ENCODE measurements around the gene KRTAP5-10.
"Not testable (repeated sequence)": the region's sequence is repeated elsewhere in the genome, so short reads cannot be mapped to it uniquely, and the experiment has no call there.

KRTAP5-10 gene

GRCh38 chr11:71542879-71543777 lies 22.2 kb upstream of the KRTAP5-10 start:
- no peak for DNase-seq

DNA sequence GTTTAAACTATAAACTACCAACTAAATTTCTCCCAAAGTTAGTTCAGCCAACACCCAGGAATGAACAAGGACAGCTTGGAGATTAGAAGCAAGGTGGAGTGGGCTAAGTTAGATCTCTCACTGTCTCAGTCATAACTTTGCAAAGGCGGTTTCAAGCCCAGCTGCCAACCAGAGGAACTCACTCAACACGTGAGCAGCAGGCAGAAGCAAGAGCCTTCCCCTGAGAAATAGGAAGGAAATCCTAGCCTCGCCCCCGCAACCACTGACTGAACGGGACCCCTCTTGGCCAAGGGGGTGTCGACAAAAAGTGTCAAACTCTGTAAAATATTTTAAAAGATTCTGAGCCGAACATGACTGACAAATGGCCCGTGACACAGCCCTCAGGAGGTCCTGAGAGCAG lies 21.5 kb upstream of the KRTAP5-10 start:
- no peak for DNase-seq

- no peak for DNase-seq
Measured at GRCh38 chr11:71544525-71545214, 20.7 kb upstream of the KRTAP5-10 start.

DNA sequence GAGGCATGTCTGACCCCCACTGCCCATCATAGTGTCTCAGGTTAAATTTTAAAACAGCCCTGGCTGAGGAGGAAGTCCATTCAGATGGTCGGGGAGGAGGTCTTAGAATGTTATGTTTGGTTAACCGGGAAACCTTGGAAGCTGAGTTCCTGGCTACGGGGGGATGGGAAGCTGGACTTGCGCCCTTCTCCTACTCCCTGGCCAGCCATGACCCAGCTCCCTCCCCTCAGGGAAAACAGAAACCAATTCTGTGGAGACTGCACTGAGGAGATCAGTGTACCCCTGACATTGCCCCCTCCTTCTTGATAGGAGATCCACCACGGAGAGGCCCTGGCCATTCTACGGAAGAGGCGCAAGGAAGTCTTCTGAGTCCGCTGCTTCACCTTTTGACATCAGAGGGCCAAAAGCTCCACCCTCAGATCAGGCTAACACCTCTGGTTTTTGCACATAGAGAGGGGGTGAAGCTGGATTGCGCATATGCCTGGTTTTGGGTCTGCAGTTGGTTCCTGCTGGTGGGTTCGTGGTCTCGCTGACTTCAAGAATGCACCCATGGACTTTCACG lies 19.9 kb upstream of the KRTAP5-10 start:
- no peak for DNase-seq

- no peak for DNase-seq
Measured at GRCh38 chr11:71548120-71548519, 17.2 kb upstream of the KRTAP5-10 start, which contains the start of gene KRTAP5-9. Gene KRTAP5-9, plus strand, starts transcription at chr11:71548420. Its CDS starts 238 bp downstream, at chr11:71548658.

DNA sequence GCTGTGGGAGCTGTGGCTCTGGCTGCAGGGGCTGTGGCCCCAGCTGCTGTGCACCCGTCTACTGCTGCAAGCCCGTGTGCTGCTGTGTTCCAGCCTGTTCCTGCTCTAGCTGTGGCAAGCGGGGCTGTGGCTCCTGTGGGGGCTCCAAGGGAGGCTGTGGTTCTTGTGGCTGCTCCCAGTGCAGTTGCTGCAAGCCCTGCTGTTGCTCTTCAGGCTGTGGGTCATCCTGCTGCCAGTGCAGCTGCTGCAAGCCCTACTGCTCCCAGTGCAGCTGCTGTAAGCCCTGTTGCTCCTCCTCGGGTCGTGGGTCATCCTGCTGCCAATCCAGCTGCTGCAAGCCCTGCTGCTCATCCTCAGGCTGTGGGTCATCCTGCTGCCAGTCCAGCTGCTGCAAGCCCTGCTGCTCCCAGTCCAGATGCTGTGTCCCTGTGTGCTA lies 16.6 kb upstream of the KRTAP5-10 start:
- no peak for DNase-seq

DNA sequence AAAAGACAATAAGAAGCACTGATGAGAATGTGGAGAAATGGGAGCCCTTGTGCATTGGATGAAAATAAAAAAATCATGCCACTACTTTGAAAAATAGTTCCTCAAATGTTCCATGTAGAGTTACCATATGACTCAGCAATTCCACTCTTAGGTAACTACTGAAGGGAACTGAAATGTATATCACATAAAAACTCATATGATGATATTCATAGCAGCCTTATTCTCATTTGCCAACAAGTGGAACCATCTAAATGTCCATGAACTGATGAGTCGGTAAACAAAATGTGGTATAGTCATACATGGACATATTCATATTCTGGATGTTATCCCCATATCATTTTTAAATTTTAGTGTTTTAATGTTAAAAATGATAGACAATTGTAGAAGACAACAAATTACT lies 13.7 kb upstream of the KRTAP5-10 start:
- DNase-seq, result no peak

GRCh38 chr11:71554996-71555395 lies 10.4 kb upstream of the KRTAP5-10 start:
- DNase-seq, result no peak

DNA sequence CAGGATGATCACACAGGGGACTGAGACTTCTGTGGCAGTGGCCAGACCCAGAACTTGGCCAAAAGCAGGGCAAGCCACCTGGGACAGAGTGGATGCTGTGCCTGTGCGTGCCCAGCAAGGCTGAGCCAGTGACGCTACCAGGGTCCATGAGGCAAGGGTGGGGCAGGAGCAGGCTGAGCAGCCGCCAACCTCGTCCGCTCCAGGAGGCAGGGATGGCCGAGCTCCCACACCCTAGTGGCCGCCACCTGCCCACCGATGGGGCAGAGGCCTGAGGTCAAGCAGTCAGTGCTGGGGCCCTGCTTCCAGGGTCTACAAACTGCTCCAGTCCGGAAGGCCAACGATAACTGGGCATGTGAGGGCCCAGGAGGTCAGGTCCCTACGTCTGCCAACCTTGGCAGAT lies 9.9 kb upstream of the KRTAP5-10 start:
- DNase-seq, result no peak

DNA sequence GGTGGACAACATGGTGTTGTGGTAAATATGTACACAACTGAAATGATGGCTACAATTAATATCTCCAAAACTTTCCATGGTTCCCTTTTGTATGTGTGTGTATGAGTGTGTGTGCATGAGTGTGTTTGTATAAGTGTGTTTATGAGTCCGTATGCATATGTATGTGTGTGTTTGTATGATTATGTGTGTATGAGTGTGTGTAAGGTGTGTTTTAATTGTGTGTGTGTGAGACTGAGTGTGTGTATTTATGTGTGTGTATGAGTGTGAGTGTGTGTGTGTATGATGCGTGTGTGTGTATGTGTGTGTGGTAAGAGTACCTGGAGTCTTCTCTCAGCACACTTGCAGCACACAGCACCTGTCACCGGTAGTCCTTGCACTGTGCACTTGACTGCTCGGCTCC lies 9.3 kb upstream of the KRTAP5-10 start:
- no peak for DNase-seq

- DNase-seq, result no peak
Measured at GRCh38 chr11:71557257-71557656, 8.1 kb upstream of the KRTAP5-10 start.

- no peak for DNase-seq
Measured at GRCh38 chr11:71558996-71559395, 6.4 kb upstream of the KRTAP5-10 start.

DNA sequence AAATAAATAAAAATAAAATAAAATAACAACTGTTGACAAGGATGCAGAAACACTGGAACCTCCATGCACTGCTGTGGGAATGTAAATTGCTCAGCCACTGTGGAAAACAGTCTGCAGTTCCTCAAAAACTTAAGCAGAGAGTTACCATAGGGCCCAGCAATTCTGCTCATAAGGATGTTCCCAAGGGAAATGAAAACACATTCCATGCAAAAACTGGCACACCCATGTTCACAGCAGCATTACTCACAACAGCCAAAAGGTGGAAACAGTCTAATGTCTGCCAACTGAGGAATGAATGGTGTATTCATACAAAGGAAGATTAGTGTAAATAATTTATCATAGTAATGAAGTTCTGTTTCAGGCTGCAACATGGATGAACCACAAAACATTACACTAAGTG lies 3.2 kb upstream of the KRTAP5-10 start:
- DNase-seq, result no peak

- DNase-seq, result no peak
Measured at GRCh38 chr11:71563406-71563805, 2.0 kb upstream of the KRTAP5-10 start.

DNA sequence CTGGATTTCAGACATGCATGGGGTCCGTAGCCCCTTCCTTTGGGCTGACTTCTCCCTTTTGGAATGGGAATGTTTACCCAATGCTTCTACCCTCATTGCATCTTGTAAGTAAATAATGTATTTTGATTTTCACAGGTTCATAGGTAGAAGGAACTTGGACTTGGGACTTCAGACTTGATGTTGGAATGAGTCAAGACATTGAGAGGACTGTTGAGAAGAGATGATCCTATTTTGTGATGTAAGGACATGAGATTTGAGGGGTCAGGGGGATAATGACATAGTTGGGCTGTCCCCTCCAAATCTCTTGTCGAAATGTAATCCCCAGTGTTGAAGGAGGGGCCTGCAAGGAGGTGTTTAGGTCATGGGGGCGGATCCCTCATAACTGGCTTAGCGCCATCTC lies 933 bp upstream of the KRTAP5-10 start:
- no peak for DNase-seq

DNA sequence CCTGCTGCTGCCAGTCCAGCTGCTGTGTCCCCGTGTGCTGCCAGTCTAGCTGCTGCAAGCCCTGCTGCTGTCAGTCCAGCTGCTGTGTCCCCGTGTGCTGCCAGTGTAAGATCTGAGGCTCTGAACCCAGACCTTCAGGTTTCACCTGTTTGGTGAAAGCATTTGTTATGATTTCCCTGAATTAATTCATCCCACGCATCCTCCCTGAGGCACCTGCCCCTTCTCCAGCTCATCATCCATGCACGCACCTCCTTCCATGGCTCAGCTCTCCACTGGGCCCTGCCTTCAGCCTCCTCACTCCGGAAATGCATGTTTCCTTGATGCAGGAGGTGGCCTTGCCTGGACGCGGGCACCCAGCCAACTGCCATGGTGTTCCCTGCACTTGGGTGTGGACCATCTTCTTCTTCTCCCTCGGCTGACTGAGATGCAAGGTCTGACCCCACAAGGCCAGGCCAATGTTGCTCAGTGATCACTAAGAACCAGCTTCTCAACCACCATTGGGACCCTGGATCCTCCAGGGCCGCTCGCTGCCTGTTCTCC lies 788 bp downstream of the KRTAP5-10 start:
- DNase-seq, result no peak

DNA sequence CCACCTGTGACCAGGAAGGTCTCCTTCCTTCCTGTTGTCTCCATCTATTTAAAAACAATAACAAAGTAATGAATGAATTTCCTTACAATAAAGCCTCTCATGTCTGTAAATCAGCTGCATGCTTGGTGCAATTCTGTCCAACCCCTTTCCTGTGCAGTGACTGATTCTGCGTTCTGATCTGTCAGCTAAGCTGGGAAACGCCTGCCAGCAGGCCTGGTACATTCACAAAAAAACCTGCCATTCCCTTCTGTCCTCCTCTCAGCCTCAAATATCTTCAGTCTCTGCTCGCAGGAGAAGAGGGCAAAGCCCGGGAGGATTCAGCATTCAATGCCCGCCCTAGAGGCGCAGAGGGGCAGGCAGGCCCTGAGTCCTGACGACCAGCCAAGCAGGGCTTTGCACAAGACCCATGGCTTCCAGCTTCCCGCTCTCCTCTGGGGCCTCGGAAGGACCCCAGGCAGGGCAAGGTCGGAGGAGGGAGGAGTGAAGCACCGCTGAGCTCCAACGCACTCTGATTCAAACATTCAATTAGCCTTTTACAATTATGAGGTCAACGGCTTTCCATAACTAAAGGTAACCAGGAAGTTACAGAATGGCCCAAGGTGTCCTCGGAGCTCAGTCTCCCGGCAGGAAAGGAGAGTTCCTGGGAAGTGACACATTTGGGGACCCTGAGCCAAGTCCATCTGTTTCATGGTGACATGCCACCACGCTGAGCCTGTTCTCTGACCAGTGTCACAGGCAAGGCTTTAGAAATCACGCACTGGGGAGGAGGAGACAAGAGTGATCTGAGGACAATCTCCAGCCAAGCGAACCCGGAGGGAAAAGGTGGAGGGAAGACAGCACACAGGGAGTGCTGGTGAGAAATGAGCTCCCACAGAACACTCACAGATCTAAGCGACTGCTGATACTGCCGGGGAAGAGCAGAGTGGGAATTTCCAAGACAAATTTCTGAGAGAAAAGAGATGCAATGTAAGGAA lies 1.6 kb downstream of the KRTAP5-10 start:
- DNase-seq, result not testable (repeated sequence)

GRCh38 chr11:71567633-71568032 lies 2.3 kb downstream of the KRTAP5-10 start:
- not testable (repeated sequence) for DNase-seq

DNA sequence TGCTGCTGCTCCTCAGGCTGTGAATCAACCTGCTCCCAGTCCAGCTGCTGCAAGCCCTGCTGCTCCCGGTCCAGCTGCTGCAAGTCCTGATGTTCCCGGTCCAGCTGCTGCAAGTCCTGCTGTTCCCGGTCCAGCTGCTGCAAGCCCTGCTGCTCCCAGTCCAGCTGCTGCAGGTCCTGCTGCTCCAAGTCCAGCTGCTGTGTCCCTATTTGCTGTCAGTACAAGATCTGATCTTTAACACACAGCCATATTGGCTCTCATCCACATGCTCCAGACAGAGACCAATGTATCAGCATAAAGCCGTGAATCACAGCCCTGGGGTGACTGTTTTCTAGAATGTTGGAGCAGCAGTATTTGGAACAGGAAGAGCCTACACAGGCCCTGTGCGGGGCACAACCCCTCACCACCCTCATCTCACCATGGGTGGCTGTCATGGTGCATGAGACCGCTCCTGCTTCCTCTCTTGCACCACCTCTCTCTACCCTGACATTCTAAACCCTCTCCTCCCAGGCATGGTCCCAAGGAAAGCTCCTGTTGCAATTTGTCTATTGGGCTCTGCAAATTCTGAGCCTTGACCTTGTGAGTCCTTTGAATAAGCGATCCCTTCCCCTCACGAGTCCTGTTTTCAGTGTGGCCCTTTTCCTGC lies 3.5 kb downstream of the KRTAP5-10 start:
- no peak for DNase-seq

- not testable (repeated sequence) for DNase-seq
Measured at GRCh38 chr11:71571101-71571850, 5.9 kb downstream of the KRTAP5-10 start.

DNA sequence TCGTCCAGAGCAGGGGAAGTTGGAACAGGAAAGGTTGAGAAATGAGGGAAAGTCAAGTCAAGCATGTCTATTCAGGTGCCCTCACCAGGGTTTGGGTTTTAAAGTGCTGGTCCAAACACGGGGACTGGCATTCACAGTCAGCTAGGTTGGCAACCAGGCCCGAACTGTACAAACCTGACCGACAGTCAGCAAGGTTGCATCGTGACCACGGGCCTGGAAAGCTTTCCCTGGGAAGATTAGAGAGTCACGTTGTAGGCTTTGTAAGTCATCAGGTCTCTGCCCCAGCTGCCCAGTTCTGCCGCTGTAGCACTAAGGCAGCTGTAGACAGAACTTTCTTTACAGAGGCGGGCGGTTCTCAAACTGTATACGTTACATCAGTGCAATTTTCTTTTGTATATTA lies 7.4 kb downstream of the KRTAP5-10 start:
- DNase-seq, result no peak
